Measurements from ENCODE around the gene RBPJ. TPM values are rescaled to one million over a fixed set of nuclear protein-coding genes. Genes with fewer than 3 reads are reported as not detected.

The RBPJ gene
- total RNA-seq, 1 experiment from 2014 or later, result 53.8 TPM

GRCh38 chr4:26468283-26468949, 147.6 kb downstream of the RBPJ start:
- Histone ChIP-seq H4K20me1 (ENCODE audit: insufficient read depth) (no peaks in the 10 kb centered on the region), H3K4me3 (no peak overlapping the region), H3K27me3 (ENCODE audit: insufficient read depth, low read depth) (0 out of 2 replicates have a peak, but pooled peaks cover 6% of the 10 kb centered on the region), H3K27ac (no peak overlapping the region), H3K9me3 (ENCODE audit: insufficient read depth, low read depth) (no peaks in the 10 kb centered on the region), H2AFZ (no peak overlapping the region), H3K4me2 (no peak overlapping the region), H3K79me2 (ENCODE audit: low read depth) (no peaks in the 10 kb centered on the region), H3K9me2 (ENCODE audit: insufficient read depth) (no peaks in the 10 kb centered on the region), H3K36me3 (ENCODE audit: low read depth) (no peaks in the 10 kb centered on the region), H3K4me1 (replicated peaks; ENCODE audit: insufficient read depth) (no peaks in the 10 kb centered on the region), H3F3A (ENCODE audit: insufficient read depth, low read depth) (no peaks in the 10 kb centered on the region)
- no peak for DNase-seq
- POLR2A ChIA-PET (ENCODE audit: unreplicated experiment), result no interaction called here
- CTCF ChIA-PET, result no interaction called here
- TF ChIP-seq CTCF (conservative IDR thresholded peaks at IDR 0.05), result no peak
- TF ChIP-seq EZH2 (IDR thresholded peaks at IDR 0.05; ENCODE audit: low read depth), result no peak
- BruUV-seq (replicated peaks), result no TSS peak
- intact Hi-C loops (cut with micrococcal nuclease; ENCODE audit: unreplicated experiment), result no loop called here

GRCh38 chr4:26468977-26469376, 148.2 kb downstream of the RBPJ start:
- no peaks in the 10 kb centered on the region for H3F3A ChIP-seq (ENCODE audit: insufficient read depth, low read depth)
- no peak overlapping the region for H3K4me2 ChIP-seq
- H3K27me3 ChIP-seq (ENCODE audit: insufficient read depth, low read depth), result 0 out of 2 replicates have a peak, but pooled peaks cover 6% of the 10 kb centered on the region
- CTCF ChIA-PET, result no interaction called here
- H4K20me1 ChIP-seq (ENCODE audit: insufficient read depth), result no peaks in the 10 kb centered on the region
- no peaks in the 10 kb centered on the region for H3K9me2 ChIP-seq (ENCODE audit: insufficient read depth)
- BruUV-seq (replicated peaks), result no TSS peak
- H3K79me2 ChIP-seq (ENCODE audit: low read depth), result no peaks in the 10 kb centered on the region
- H3K9me3 ChIP-seq (ENCODE audit: insufficient read depth, low read depth), result no peaks in the 10 kb centered on the region
- H3K27ac ChIP-seq, result no peak overlapping the region
- POLR2A ChIA-PET (ENCODE audit: unreplicated experiment), result no interaction called here
- H3K36me3 ChIP-seq (ENCODE audit: low read depth), result no peaks in the 10 kb centered on the region
- no peak for DNase-seq
- no peak overlapping the region for H3K4me3 ChIP-seq
- intact Hi-C loops (cut with micrococcal nuclease; ENCODE audit: unreplicated experiment), result no loop called here
- H2AFZ ChIP-seq, result no peak overlapping the region
- no peaks in the 10 kb centered on the region for H3K4me1 ChIP-seq (replicated peaks; ENCODE audit: insufficient read depth)
- TF ChIP-seq EZH2 (IDR thresholded peaks at IDR 0.05; ENCODE audit: low read depth), result no peak
- TF ChIP-seq CTCF (conservative IDR thresholded peaks at IDR 0.05), result no peak

GRCh38 chr4:26471890-26472289, 151.1 kb downstream of the RBPJ start:
- intact Hi-C loops (cut with micrococcal nuclease; ENCODE audit: unreplicated experiment), result no loop called here
- no peak overlapping the region for H3K27ac ChIP-seq

More at GRCh38 chr4:26471890-26472289, 151.1 kb downstream of the RBPJ start:
- no peak overlapping the region for H3K4me3 ChIP-seq
- no peak overlapping the region for H2AFZ ChIP-seq
- H3K79me2 ChIP-seq (ENCODE audit: low read depth), result no peaks in the 10 kb centered on the region
- ChIA-PET CTCF (no interaction called here), POLR2A (ENCODE audit: unreplicated experiment) (no interaction called here)
- no peaks in the 10 kb centered on the region for H4K20me1 ChIP-seq (ENCODE audit: insufficient read depth)
- H3K36me3 ChIP-seq (ENCODE audit: low read depth), result no peaks in the 10 kb centered on the region
- no peaks in the 10 kb centered on the region for H3K27me3 ChIP-seq (ENCODE audit: insufficient read depth, low read depth)
- H3K4me1 ChIP-seq (replicated peaks; ENCODE audit: insufficient read depth), result no peaks in the 10 kb centered on the region
- no peak for DNase-seq
- no TSS peak for BruUV-seq (replicated peaks)
- no peak for TF ChIP-seq EZH2 (IDR thresholded peaks at IDR 0.05; ENCODE audit: low read depth)
- no peak for TF ChIP-seq CTCF (conservative IDR thresholded peaks at IDR 0.05)
- H3K9me2 ChIP-seq (ENCODE audit: insufficient read depth), result no peaks in the 10 kb centered on the region
- no peak overlapping the region for H3K4me2 ChIP-seq
- no peaks in the 10 kb centered on the region for H3K9me3 ChIP-seq (ENCODE audit: insufficient read depth, low read depth)
- H3F3A ChIP-seq (ENCODE audit: insufficient read depth, low read depth), result no peaks in the 10 kb centered on the region
